VCaP (cell line): ENCODE results near the gene CCDC172.

ENCODE experiments used
- H3K27ac ChIP-seq: fragments of 450-650 bp; 2 replicates; pipeline ENCODE4 v1.5.1; 2017
- CTCF ChIP-seq: fragments of 450-650 bp; conservative IDR thresholded peaks from 2 replicates; pipeline ENCODE4 v1.5.1; 2017; ENCODE audit warnings: mild to moderate bottlenecking, moderate library complexity

The CCDC172 gene

DNA sequence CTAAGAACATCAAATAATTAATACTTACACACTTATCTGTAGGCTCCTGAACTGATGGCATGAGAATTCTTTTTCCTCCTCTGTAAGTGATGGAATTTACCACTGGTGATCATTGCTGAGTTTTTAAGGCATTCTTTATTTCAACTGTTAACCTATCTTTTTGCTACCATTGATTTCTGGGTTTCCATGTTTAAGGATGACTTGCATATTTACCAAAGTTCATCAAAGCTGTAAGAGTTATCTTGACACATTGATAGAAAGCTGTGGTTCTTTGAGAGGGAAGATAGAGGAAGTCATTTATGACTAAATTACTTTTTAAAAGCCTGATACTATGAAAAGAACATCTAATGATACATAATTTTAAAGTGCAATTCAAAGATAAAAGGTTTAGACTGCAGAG, 31.8 kb upstream of the CCDC172 start:
- no peak for TF ChIP-seq CTCF
- no peak overlapping the region for H3K27ac ChIP-seq

- no peak overlapping the region for H3K27ac ChIP-seq
- no peak for TF ChIP-seq CTCF
These were observed 27.9 kb upstream of the CCDC172 start for GRCh38 chr10:116296291-116296721.

DNA sequence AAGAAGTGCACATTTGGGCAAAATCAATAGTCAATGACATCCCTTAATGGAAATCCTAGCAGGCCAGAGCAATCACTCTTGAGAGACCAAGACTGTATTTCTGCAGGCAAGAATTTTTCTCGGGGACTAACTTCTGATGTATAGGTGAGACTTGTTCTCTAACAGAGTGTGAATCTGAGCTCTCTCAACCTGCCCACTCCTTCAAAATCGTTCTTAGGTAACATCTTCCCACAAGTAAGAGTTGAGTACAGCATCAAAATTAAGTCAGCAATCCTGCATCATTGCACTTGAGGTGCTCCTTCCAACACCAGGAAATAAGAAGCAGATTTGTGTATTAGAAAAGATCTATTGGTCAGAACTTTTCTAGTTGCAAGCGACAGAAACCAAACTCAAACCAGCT, 25.7 kb upstream of the CCDC172 start:
- TF ChIP-seq CTCF = no peak
- no peak overlapping the region for H3K27ac ChIP-seq

DNA sequence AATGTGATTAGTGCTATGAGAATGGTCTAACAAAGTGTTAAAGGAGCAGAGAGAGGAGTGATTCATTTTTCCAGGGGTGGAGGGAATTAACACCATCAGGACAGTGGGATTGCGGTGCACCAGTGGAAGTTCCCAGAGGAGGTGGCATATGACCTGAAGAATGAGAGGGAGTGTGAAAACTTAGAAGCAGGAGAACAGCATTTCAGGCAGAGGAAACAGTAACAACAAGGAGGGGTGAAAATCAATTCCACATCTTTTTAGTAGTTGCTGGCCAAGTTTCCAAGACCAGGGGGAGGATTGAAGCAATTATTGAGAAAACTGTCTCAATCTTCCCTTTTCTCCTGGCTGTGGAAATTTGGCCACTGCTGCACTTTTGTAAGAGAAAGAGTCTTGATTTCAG, 23.7 kb upstream of the CCDC172 start:
- no peak for TF ChIP-seq CTCF
- no peak overlapping the region for H3K27ac ChIP-seq

GRCh38 chr10:116304923-116305322, 19.3 kb upstream of the CCDC172 start:
- TF ChIP-seq CTCF = no peak
- no peak overlapping the region for H3K27ac ChIP-seq

DNA sequence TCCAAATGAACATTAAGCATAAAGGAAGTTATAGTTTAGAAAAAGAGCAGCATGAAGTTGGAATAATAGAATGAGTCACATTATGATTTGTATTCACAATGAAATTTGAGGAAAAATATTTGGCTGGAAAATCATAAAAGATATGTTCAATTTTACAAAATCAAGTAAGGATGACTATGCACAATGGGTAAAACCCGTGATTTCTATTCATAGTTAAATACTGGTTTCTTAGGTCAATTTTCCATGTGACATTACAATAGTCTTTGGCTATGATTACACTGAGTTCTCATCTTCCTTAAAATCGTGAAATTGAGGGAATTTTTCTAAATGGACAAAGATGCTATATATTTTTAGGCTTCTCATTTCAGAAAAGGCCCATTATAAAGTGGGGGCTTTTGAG, 17.4 kb upstream of the CCDC172 start:
- TF ChIP-seq CTCF = no peak
- H3K27ac ChIP-seq = no peak overlapping the region

DNA sequence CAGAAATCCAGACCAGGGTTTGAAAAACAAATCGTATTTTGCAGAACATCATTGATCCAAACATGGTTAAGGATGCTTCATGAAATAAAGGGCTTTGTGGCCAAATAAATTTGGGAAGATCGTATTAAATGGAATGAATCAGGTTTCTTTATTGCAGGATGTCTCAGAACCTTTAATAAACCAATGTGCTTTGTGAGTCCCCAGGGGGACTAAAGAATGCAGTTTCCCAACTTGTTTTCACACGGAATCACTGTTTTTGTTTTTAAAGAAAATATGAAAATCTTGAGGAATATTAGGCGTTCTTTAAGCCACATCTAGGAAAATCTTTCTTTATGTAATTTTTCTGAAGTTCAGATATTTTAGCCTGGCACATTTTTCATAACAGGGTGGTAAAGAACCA, 16.8 kb upstream of the CCDC172 start:
- no peak for TF ChIP-seq CTCF

GRCh38 chr10:116311016-116311415, 13.2 kb upstream of the CCDC172 start:
- TF ChIP-seq CTCF = no peak
- H3K27ac ChIP-seq = no peak overlapping the region

More for the DNA sequence above, 16.8 kb upstream of the CCDC172 start:
- no peak overlapping the region for H3K27ac ChIP-seq
